Measurements from ENCODE around the gene AFF1. TPM values are rescaled to one million over a fixed set of nuclear protein-coding genes. Genes with fewer than 3 reads are reported as not detected.

Gene AFF1
- total RNA-seq, 2 experiments from 2014 or later = 28.7 to 69.7 TPM

- no TSS peak for BruUV-seq (replicated peaks)
- Histone ChIP-seq H3K4me2 (ENCODE audit: low read length) (no peak overlapping the region; the same call in 1 of the 2 replicates), H4K20me1 (ENCODE audit: insufficient read depth, low read length) (no peaks in the 10 kb centered on the region), H3K4me3 (ENCODE audit: low read depth, low read length, poor library complexity, severe bottlenecking) (no peak overlapping the region), H3K27ac (ENCODE audit: low read depth, low read length, poor library complexity, severe bottlenecking) (no peak overlapping the region), H3K9me3 (ENCODE audit: low read length) (no peaks in the 10 kb centered on the region), H3K9me2 (ENCODE audit: insufficient read depth, low read length) (no peaks in the 10 kb centered on the region), H3K4me1 (ENCODE audit: insufficient read depth, low read length, poor library complexity, severe bottlenecking) (peaks cover 27% of the 10 kb centered on the region), H3K36me3 (ENCODE audit: insufficient read depth, low read length) (no peaks in the 10 kb centered on the region), H3K79me2 (ENCODE audit: insufficient read depth, low read depth, low read length) (no peaks in the 10 kb centered on the region), H2AFZ (ENCODE audit: low read length) (no peak overlapping the region)
- POLR2A ChIA-PET = interaction anchor here (0.6 to 1.4 kb wide), 3 partner anchors 9 to 169 kb away, joined by 3 to 4 read pairs (median 3); no protein-coding TSS in a partner anchor
- intact Hi-C loops (cut with micrococcal nuclease; ENCODE audit: unreplicated experiment) = no loop called here
- TF ChIP-seq EZH2phosphoT487 (IDR thresholded peaks at IDR 0.05; ENCODE audit: borderline replicate concordance, low read depth, low read length) = no peak
- TF ChIP-seq, protein P1, sequence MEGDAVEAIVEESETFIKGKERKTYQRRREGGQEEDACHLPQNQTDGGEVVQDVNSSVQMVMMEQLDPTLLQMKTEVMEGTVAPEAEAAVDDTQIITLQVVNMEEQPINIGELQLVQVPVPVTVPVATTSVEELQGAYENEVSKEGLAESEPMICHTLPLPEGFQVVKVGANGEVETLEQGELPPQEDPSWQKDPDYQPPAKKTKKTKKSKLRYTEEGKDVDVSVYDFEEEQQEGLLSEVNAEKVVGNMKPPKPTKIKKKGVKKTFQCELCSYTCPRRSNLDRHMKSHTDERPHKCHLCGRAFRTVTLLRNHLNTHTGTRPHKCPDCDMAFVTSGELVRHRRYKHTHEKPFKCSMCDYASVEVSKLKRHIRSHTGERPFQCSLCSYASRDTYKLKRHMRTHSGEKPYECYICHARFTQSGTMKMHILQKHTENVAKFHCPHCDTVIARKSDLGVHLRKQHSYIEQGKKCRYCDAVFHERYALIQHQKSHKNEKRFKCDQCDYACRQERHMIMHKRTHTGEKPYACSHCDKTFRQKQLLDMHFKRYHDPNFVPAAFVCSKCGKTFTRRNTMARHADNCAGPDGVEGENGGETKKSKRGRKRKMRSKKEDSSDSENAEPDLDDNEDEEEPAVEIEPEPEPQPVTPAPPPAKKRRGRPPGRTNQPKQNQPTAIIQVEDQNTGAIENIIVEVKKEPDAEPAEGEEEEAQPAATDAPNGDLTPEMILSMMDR (conservative IDR thresholded peaks at IDR 0.05; ENCODE audit: low read length) = no peak
- CTCF ChIA-PET (ENCODE audit: unreplicated experiment) = no interaction called here
- DNase-seq (ENCODE audit: low spot score) = no peak
Observed at GRCh38 chr4:86910820-86911684, 23.8 kb upstream of the AFF1 start.

DNA sequence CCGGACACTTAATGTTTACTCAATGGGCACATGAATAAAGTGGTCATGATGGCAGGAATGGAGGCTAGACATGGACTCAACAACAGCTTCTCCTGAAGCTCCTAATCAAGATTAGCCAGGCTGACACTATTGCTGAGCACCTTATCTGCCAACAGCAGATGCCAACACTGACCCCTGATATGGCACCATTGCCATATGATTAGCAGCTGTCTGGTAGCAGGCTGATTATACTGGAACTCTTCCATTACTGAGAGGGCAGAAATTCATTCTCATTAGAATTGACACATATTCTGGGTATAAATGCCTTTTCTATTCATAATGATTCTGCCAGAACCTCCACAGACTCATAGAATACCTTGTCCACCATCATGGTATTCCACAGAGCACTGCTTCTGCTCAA is 18.4 kb upstream of the AFF1 start:
- Histone ChIP-seq H3K9me2 (ENCODE audit: insufficient read depth, low read length) (no peaks in the 10 kb centered on the region), H3K4me2 (ENCODE audit: low read length) (no peak overlapping the region), H3K36me3 (ENCODE audit: insufficient read depth, low read length) (0 out of 2 replicates have a peak, but pooled peaks cover 5% of the 10 kb centered on the region), H4K20me1 (ENCODE audit: insufficient read depth, low read length) (no peaks in the 10 kb centered on the region), H3K79me2 (ENCODE audit: insufficient read depth, low read depth, low read length) (no peaks in the 10 kb centered on the region), H3K4me1 (ENCODE audit: insufficient read depth, low read length, poor library complexity, severe bottlenecking) (no peaks in the 10 kb centered on the region), H3K4me3 (ENCODE audit: low read depth, low read length, poor library complexity, severe bottlenecking) (no peak overlapping the region), H3K9me3 (ENCODE audit: low read length) (no peaks in the 10 kb centered on the region), H2AFZ (ENCODE audit: low read length) (no peak overlapping the region), H3K27ac (ENCODE audit: low read depth, low read length, poor library complexity, severe bottlenecking) (no peak overlapping the region)
- no peak for DNase-seq (ENCODE audit: low spot score)
- BruUV-seq (replicated peaks) = no TSS peak
- intact Hi-C loops (cut with micrococcal nuclease; ENCODE audit: unreplicated experiment) = no loop called here
- ChIA-PET POLR2A (interaction anchor here (0.6 to 0.7 kb wide), 4 partner anchors 8 to 374 kb away, joined by 3 to 4 read pairs (median 4); no protein-coding TSS in a partner anchor), CTCF (ENCODE audit: unreplicated experiment) (no interaction called here)
- TF ChIP-seq EZH2phosphoT487 (IDR thresholded peaks at IDR 0.05; ENCODE audit: borderline replicate concordance, low read depth, low read length) = no peak
- TF ChIP-seq, protein P1 (conservative IDR thresholded peaks at IDR 0.05; ENCODE audit: low read length) = no peak
